HG03060 (cell line): ENCODE data around the gene SLC44A5.
"Not testable (repeated sequence)": the region's sequence is repeated elsewhere in the genome, so short reads cannot be mapped to it uniquely, and the experiment has no call there.

Source experiments
- ATAC-seq: cut with Tn5 transposase; IDR thresholded peaks from one replicate; pipeline ENCODE4 v1.9.1; 2021; ENCODE audit warnings: low read depth, moderate number of reproducible peaks; ENCODE audit not compliant: unreplicated experiment

Gene SLC44A5

DNA sequence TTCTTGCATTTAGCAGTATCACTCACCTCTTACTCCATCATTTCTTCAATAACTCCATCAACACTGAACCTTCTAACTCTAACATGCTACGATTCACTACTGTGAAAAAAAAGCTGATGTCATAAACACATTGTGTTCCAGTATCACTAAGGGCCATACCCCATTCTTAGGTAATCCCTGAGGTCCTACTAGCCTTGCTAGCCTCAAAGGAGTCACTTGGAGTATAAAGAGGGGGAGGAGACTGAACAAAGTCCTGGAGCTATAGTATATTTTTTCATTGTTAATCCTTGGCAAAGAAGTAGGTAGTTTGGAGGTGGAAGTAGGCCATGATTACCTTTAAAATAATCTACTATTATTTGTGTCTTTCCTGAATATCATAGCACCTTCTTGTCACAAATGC lies at the start of gene SLC44A5:
Gene SLC44A5 (minus strand): TSS at position 101 of the 400 bp plus-strand sequence. CDS start 69,667 bp downstream, outside the sequence.
- ATAC-seq = no peak

GRCh38 chr1:75655931-75656330 lies 45.0 kb upstream of the SLC44A5 start:
- ATAC-seq = no peak

- ATAC-seq = not testable (repeated sequence)
Measured at GRCh38 chr1:75647183-75647582, 36.3 kb upstream of the SLC44A5 start.

DNA sequence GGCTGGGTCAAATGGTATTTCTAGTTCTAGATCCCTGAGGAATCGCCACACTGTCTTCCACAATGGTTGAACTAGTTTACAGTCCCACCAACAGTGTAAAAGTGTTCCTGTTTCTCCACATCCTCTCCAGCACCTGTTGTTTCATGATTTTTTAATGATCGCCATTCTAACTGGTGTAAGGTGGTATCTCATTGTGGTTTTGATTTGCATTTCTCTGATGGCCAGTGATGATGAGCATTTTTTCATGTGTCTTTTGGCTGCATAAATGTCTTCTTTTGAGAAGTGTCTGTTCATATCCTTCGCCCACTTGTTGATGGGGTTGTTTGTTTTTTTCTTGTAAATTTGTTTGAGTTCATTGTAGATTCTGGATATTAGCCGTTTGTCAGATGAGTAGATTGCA lies 34.2 kb upstream of the SLC44A5 start:
- not testable (repeated sequence) for ATAC-seq

DNA sequence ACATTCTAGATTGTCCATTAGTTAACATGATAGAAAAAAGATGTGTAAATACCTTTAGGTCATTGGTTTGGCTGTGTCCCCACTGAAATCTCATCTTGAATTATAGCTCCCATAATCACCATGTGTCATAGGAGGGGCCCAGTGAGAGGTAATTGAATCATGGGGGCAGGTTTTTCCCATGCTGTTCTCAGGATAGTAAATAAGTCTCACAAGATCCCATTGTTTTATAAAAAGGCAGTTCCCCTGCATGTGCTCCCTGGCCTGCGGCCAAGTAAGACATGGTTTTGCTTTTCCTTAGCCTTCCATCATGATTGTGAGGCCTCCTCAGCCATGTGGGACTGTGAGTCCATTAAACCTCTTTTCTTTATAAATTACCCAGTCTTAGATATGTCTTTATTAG lies 32.5 kb upstream of the SLC44A5 start:
- no peak for ATAC-seq

DNA sequence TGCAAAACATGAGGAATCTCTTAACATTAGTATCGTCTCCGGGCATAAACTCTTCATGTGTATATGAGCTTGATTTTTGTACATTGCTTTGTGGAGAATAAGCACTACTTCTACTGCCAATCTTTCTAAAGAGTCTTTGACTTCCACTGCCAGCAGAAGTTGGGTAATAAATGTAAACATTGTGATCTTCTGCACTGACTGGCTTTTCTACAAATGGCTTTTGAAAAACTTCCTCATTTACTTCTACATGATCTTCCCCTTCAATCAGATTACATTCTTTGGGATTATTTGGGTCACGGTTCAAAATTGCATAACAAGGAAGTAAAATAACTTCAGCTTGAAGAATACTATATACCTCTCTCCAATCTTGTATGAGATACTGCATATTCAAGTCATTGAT lies 30.4 kb upstream of the SLC44A5 start:
- no peak for ATAC-seq

DNA sequence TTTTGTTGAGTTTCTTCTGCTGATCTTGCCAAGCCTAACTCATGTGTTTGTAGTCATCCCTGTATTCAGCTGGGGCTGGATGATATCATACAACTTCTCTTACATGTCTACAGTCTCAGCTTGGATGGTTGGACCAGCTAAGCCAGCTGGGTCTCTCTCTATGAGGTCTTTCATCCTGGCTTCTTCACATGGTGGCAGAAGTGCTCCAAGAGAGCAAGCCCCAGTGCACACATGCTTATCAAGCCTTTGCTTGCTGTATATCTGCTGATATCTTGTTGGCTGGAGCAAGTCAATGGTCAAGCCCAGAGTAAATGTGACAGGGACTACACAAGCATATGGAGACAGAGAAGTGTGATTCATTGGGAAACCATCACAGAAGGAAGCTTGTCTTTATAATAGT lies 29.2 kb upstream of the SLC44A5 start:
- ATAC-seq = no peak

GRCh38 chr1:75632350-75632949 lies 21.5 kb upstream of the SLC44A5 start:
- ATAC-seq = no peak

DNA sequence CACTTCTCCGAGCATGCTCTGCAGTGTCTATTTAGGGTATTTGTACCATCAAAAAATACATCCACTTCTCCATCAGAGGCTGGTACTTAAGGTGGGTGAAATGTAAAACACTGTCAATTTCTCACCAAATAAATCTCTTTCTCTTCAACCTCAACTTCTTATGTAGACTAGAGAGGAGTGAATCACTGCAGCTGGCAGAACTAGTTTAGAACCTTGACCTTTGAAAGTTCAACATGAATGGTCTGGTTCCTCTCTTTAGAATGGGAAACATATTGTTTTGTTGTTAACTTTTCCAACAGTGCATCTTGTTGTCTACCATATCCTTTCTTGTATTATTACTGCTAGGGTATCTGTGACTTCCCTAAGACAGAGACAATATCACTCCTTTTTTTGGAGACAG lies 20.1 kb upstream of the SLC44A5 start:
- no peak for ATAC-seq

DNA sequence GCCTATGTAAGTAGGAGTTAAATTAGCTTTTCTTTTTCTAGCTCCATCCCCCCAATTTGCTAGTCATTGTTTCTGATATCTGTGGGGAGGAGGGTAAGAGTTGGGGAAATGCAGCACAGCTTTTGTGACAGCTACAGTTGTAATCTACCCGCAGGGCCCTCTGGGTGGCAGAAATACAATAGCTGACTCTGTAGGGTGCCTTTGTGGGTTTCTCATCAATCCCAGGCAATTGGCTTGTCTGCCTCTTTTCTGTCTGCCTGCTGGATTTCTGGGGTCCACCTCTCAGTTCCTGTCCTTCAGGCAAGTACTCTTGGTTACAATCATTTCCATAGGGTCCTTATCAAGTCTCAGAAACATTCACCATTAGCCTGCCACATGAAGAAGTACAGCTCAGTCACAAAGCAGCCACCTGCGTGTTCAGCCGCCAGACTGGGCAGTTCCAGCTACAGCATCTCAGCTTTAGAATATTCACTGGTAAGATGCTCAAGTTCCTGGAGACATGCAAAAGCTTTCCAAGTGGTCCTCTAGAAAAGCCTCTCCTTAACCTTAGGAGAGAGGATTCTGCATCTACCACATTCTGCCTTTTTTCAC lies 19.2 kb upstream of the SLC44A5 start:
- ATAC-seq = no peak

DNA sequence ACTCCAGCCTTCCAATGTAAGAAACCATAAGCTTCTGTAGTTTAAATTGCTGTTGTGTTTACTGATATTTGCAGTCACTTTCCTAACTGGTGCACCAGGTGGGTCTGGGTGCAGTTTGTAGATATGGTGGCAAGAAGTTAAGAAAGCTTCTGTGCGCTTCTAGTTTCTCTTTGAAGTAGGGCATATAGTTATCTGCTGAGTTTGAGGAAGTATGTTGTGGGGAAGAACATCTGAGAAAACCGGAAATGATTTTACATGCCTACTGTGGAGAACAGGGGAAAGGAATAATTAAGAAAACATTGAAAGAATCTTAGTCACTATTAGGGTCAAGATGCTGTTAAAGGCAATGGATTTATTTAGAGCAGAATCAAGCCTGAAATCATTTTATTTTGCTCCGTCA lies 14.9 kb upstream of the SLC44A5 start:
- no peak for ATAC-seq

GRCh38 chr1:75618382-75618781 lies 7.5 kb upstream of the SLC44A5 start:
- no peak for ATAC-seq

DNA sequence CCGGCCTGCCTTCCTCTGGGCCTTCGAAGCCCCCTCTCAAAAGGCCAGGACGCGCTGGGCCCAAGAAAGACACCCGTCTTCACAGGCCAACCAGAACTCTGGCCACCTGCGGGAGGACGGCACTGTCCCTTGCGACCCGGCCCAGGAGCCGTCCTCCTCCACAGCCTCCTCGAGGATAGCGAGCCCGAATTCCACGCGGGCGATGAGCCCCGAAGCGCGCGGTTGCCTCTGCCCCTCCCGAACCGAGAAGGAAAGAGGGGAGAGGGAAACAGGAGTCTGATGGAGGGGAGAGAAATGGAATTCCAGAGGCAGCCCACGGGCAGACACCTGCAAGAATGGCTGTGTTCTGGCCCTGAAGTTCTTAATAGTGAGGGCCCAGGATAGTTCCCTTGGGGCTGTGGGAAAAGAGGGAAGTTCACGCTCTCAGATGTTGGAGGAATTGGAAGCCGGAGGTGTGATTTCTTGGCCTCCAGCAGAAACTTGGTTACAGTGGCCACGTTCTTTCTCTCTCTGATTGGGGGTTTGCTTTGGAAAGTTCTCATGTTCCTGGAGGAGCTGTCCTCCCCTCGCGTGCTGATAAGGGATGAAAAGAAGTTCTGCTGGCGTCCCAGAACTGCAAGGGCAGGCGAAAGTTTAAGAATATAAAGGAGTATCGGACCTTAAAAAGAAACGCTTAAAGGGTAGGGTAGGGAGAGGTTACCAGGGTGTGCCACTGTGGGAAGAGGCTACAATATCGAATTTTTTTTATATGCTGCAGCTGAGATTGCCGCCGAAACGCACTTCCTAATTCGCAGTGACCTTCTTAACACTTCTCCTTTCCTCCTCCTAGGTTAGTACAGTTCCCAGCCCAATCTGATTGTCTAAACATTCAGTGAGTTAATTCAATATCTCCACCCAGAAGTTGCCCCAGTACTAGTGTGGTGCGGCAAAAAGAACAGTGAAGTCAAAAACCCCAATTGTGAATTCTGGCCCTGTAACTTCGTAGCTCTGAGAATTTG lies 5.8 kb upstream of the SLC44A5 start:
- ATAC-seq = no peak

GRCh38 chr1:75615613-75616435 lies 4.9 kb upstream of the SLC44A5 start:
- ATAC-seq = no peak

- no peak for ATAC-seq
Measured at GRCh38 chr1:75614399-75614756, 3.5 kb upstream of the SLC44A5 start.

GRCh38 chr1:75613916-75614315 lies 3.0 kb upstream of the SLC44A5 start:
- ATAC-seq = no peak

DNA sequence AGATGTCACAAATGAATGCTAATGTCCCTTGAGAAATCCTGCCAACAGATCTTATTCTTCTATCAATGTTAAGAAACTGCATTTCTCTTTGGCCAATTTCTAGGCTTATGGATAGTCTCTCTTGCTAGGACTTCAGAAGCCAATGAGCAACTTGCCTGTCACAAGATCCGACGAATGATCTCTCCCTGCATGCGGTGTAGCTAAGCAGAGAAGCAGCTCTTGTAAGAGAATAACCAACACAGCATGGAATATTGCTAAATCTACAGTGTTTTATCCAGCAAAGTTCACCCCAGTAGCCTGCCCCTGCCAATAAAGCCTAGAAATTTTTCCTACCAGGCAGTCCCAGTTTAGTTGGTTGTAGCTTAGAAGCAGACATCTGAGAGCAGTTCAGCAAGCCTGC lies 2.1 kb upstream of the SLC44A5 start:
- ATAC-seq = no peak

GRCh38 chr1:75602486-75602885 lies 8.4 kb downstream of the SLC44A5 start:
- ATAC-seq = no peak

DNA sequence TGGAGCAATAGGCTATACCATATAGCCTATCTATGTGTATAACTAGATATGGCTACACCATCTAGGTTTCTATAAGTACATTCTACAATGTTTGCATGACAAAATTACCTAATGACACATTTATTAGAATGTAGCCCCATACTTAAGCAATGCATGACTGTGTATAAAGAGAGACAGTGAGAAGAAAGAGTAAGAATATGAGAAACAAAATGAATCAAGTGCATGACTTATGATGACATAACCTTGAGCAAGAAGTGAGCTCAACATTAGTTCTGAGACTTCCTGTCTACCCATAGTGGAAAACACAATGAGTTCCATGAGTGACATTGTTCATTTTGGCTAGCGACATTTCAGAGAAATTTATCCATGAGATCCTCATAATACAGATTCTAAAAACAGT lies 10.1 kb downstream of the SLC44A5 start:
- ATAC-seq = no peak

DNA sequence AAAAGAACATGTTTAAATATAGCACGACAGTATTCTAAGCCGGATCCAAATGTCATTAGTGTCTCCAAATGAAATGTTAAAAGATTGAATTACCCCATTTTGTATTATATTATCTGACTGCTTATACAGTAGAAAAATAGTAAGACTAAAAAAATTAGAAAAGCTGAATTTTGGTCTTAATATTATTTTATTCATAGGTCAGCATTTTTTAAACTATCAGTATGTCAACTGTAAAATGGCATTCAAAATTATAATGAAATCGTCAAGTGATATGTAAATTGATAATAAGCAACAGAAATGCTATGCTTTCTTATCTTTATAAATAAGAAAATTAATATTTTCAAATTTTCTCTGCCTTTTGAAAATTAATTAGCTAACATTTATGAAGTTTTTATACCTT lies 16.6 kb downstream of the SLC44A5 start:
- ATAC-seq = no peak

GRCh38 chr1:75593457-75593856 lies 17.5 kb downstream of the SLC44A5 start:
- ATAC-seq = not testable (repeated sequence)
